T-helper 2 cell (primary cell): ENCODE measurements around the gene BRINP2.

Experiments
- DNase-seq, 5 experiments: peaks; one replicate each; pipeline versions ENCODE4 v3.0.0 to v3.0.0-alpha.2; 2012 to 2022

BRINP2 gene

DNA sequence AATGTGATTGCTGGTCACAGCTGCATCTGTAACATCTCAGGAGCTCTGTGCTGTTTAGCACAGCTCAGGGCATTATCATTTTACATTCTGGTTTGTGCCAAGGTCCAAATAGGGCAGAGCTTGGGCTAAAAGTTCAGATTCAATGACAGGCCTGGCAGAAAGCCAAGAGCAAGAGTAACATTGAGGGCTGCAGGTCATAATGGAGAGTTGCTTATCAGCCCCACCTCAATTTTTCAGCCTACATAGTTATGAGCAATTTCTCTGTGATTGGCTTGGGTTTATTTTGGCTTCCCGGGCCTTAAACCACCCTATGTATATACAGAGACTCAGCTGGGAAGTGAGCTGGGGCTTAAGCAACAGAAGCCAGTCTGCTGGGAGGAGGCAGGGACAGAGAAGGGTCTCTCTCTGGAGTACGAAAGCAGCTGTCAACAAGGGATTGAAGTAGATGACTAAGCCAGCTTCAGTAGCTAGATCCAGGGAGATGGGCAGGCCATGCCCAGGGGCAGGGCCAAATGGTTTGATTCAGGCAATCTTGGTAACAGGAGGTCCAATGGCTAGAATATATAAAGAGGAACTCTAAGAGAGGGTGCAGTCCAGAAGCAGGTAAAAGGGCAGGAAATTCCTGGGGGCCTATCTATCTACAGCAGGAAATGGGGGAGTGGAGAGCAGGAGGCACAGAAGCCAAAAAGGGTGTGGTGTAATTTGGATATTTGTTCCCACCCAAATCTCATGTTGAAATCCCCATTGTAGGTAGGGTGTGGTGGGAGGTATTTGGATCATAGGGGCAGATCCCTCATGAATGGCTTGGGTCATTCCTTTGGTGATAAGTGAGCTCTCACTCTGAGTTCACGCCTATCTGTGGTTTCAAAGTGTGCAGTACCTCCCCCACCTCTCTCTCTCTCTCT lies 49.0 kb downstream of the BRINP2 start:
- DNase-seq: no peak

DNA sequence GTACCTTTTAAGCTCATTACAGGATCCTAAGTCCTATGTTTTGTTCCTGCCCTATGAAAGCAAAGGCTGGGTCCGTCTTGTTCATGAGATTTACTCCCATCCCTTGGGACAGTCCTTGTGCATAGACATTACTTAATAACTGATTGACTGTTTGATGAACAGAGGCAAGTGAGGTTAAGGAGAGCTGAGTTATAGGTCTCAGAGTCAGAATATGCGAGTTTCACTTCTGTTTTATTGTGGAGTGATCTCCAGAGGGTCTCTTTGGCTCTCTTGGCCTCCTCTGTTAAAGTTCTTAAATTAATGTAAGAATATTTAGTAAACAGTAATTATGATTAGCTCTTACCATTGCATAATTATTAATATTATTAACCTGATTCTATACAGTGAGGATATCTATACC lies 52.6 kb downstream of the BRINP2 start:
- DNase-seq: no peak

DNA sequence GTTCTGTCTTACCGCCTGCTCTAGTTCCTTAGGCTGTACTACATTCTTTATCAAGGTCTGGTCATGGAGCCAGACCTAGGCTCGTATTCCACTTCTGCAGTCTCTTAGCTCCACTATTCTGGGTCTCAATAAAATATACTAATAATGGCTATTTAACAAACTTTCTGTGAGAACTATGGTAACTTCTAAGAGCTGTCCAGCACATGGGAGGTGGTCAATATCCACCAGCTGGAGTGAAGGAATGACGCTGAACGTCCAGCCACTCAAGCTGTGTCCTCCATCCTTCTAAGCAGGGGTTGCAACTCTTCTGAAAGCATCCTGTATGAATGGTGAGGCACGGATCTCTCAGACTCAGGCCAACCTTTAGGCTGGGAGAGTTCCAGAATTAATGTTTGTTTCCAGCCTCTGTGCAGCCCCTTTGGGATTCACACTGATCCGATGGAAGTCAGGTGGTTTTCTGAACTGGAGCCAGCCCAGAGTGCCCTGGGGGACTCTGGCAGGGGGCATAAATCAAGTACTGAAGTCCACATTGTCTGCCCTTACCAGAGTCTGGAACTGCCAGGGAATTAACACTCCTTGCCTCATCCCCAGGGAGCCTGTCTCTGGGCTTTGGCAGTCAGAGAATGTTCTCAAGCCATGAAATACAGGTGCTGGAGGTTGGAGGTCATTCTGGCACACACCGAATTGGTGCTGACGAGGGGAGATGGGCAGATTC lies 57.4 kb downstream of the BRINP2 start:
- no peak for DNase-seq

DNA sequence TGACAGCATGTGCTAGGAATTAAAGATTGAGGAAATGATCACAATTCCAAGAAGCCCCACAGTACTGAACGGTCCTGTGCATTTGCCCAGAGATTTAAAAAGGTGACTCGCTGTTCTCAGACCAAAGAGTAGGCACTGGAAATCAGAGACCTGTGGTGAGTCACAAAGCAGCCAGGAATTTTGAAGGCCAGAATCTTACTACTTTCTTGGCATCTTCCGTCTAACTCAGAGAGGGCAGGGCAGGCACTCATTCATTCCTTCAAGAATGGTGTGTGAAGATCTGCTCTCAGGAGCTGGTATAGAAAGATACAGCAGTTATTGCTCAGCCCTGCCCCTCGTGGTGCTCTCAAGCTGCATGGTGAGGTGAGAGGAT lies 57.9 kb downstream of the BRINP2 start:
- no peak for DNase-seq

DNA sequence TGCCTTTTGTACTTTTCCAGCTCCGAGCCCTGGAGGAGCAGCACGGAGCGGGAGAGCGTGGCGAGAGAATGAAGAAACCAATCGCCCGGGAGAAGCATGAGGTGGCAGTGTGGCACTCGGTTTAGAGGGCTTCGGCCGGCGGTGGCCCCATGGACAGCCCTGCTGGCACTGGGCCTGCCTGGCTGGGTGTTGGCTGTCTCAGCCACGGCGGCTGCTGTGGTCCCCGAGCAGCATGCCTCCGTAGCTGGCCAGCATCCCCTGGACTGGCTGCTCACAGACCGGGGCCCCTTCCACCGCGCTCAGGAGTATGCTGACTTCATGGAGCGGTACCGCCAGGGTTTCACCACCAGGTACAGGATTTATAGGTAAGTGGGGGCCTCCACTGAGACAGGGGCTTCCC lies 59.0 kb downstream of the BRINP2 start:
- DNase-seq: no peak

DNA sequence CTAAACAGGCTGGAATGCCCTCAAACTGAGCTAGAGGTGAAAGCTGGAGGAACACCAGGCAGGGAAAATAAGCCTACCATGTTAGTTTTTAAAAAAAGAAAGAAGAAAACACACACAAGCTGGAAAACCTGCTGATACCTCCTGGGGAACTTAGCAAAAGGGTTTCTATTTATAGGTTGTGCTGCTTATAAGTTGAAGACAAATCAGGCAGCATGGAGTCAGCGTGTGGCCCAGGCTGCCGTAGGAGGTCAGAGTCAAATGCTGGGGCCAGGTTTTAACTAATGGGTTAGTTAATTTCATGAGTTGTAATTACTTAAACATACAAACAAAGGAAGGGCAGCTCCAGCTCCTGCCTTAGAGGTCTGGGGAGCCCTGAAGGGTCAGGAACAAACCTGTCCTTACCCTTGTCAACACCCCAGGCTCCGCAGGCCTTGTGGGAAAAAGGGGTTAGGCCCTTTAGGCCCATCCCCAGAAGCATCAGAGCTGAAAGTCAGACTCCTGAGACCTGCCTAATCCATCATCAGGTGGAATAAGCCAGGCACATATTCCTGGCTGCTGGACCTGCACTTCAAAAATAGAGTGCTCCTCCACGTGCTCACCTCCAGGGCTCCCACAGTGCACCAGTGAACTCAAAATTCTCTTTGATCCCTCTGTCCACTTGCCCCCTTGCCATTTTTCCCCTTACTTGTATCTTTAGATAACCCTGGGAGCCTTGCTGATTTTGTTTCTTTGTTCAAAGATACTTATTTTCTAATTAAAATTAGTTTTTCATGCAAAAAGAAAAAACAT lies 59.7 kb downstream of the BRINP2 start:
- no peak for DNase-seq

DNA sequence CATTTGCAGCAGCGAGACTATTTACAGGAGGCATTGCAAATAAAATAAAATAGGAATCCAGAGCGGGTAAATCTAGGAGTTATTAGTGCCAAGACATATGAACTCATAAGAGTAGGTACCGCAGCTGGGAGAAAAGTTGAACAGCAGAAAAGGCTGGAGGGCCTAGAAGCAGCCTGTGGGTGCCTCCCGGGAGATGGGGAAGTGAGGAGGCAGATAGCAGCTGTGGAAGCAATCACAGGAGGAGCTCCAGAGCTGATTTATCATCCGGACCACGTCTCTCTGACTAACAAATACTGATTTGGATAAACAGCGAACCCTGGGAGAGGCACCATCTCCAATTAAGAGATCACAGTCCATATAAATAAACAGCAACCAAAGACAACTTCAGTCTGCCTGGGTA lies 64.6 kb downstream of the BRINP2 start:
- no peak for DNase-seq

DNA sequence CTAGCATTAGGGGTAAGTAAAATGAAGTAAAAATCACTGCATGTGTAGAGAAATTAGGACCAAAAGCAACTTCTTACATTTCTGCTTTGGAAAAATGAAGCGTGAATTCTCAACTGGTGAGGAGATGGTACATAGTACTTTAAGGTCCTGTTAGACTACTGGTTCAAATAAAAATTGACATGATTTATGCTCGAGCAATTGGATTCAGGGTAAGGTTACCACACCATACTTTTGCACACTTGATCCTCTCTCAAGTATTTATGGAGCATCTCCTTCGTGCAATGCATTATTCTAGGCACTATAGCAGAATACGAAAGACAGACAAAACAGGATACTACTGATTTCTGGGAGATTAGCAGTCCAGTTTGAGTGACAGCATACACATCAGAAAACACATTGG lies 66.2 kb downstream of the BRINP2 start:
- DNase-seq: no peak

DNA sequence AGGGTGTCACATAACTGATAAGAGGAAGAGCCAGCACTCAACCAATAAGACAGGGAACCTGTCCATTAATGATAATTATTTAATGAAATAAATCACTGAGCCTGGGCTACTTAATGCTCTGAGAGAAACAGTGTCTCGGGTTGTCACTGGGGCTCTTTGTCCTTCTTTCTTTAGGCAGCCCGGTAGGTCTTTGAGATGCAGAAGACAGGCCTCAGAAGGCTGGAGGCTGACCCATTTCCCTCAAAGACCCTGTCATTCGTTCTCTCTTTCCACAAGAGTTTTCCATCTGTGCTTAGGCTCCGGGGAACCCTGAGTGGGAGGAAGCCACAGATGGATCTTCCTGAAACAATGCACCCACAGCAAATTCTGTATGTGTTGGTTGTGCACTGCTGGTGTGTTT lies 68.2 kb downstream of the BRINP2 start:
- no peak for DNase-seq

DNA sequence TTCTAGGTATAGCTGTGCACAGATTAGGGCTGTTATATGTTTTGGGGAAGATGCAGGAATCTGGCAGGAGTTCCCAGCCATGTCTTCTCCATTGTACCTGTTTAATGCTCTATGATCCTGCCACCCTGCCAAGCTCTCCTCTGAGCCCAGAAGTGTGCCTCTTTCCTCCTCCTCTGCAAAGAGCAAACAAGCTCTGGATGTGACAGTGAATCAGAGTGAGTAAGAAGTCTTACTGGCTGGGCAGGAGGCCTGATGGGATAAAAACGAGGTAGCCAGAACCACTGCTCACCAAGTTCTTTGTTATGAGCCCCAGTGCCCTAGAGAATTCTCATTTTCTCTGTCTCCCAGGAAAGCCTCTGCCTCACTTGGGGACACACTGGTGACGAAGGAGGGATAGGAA lies 69.0 kb downstream of the BRINP2 start:
- no peak for DNase-seq

DNA sequence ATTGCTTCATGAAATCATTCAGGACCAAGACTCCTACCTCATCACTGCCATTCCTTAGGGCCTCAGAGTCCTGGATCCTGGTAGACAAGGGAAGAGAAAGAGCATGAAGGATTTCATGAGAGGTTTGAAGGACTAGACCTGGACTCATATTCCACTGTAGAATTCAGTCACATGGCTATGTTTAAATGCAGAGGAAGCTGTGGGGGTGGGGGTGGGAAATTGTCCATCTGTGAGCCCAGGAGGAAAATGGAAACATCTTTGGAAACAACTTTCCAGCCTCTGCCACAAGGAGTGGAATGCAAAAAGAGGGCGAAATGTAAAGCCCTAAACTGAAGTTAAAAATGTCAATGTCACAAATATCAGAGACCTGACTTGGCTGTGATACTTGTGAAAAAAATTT lies 73.0 kb downstream of the BRINP2 start:
- no peak for DNase-seq

DNA sequence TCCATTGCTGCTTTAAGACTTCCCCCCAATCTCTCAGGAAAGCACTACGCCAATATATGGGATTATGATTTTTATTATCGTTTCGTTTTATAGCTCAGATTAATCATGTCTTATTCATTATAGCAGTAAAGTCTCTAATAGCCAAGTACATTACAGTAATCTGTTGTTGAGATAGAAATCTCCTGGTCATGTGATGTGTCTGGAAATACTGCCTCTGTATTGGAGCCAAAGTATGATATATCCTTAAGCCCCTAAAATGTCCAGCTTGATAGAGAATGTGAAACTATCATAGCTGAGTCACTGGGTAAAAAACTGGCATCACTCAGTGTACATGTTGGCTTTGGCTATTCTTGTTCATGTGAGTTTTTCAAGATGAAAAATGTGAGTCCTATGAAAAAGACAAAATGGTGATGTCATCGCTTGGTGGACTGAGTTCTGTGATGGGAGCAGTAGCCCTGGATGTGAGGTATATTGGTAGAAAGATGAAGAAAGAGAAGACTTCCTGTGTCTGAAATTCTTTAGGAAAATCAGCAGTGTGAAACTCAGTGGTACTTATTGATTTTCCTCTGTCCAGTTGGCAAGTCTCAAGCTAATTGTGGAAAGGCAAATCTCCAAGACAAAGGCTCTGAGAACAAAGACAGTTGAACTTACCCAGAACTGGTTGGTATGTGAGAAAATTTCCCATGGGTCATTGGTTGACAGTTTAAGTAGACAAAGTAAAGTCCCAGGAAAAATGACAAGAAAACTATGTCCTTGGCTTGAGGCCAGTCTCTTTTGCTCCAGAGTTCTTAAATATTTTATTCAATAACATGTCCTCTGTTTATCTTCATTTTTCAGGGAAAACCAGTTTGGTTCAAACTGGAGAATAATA lies 76.2 kb downstream of the BRINP2 start:
- no peak for DNase-seq

DNA sequence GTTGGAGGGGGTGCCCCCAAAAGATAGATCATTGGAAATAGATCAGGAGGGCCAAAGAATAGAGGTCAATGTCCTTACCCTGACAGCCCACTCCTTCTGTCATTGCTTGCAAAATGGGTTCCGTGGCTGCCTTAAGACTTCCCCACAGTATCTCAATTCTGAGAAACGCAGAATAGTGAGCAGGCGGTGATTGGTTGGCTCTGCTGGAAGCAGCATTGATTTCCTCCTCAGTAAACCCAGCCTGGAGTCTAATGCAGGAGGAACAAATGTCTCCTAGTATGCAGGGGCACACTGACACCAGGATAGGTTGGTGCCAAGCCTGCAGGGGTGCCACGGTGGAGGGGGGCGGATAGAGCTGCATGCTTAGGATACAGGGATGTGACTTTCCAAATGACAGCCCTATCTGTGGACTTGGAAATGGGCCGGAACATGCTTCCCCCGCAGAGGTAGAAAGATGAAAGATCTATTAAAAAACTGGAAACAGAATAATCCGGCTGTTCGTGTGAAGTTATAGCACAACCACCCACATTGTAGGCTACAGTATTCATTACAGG lies 76.9 kb downstream of the BRINP2 start:
- no peak for DNase-seq

DNA sequence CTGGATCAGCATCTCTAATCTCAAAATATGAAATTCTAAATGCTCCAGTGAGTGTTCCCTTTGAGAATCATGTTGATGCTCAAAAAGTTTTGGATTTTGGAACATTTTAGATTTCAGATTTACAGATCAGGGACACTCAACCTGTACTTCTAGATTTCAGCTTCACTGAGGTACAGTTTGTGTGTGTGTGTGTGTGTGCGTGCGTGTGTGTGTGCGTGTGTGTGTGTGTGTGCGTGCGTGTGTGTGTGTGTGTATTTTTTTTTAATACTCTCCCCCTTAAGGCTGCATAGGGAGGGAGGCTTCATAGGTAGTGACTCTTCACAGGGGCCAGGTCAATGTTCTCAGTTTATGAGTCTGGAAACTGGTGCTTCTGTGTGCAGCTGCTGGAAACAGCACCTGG lies 77.5 kb downstream of the BRINP2 start:
- DNase-seq: no peak

DNA sequence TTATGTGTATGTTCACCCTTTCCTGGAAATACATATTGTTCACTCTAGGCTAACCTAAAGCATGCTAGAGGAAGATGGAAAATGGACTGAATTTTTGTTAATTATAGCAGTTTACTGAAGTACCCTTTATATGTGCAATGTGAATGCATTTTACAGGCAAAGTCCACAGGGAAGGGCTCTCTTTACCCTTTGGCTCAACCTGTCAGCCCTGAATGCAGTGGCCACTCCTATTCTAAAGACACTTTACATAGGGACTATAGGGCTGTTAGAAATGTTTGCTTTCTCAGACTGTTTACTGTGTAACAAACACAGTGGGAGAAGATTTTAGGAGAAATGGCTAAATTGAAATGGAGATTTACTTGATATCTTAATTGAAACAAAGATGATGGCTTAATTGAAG lies 78.5 kb downstream of the BRINP2 start:
- DNase-seq: no peak

DNA sequence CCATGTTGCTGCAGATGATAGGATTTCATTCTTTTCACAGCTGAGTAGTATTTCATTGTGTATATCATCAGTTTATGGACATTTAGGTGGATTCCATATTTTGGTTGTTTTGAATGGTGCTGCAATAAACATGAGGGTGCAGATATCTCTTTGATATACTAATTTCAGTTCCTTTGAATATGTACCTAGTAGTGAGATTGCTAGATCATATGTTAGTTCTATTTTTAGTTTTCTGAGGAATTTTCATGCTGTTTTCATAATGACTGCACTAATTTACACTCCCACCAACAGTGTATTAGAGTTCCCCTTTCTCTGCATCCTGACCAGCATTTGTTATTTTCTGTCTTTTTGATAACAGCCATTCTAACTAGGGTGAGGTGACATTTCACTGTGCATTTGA lies 82.1 kb downstream of the BRINP2 start:
- DNase-seq: peak in 1 of 5 experiments; percentile 15

DNA sequence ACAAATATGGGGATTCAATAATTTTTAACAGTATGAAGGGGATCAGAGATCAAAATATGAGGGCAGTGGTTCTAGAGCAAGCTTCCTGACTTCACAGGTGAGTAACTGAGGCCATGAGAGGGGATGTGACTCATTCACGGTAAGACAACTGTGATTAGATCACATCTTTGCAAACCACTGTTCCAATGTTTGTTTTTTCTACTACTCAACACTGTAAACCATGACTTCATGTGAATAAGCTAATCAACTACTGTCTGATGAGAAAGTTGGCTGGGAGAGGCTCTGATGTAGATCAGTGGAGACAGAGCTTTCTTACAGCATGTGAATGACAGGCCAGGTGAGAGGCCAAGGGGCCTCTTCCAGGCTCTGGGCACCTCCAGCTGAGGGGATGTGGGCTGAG lies 84.7 kb downstream of the BRINP2 start:
- DNase-seq: peak in 1 of 5 experiments; percentile 61

DNA sequence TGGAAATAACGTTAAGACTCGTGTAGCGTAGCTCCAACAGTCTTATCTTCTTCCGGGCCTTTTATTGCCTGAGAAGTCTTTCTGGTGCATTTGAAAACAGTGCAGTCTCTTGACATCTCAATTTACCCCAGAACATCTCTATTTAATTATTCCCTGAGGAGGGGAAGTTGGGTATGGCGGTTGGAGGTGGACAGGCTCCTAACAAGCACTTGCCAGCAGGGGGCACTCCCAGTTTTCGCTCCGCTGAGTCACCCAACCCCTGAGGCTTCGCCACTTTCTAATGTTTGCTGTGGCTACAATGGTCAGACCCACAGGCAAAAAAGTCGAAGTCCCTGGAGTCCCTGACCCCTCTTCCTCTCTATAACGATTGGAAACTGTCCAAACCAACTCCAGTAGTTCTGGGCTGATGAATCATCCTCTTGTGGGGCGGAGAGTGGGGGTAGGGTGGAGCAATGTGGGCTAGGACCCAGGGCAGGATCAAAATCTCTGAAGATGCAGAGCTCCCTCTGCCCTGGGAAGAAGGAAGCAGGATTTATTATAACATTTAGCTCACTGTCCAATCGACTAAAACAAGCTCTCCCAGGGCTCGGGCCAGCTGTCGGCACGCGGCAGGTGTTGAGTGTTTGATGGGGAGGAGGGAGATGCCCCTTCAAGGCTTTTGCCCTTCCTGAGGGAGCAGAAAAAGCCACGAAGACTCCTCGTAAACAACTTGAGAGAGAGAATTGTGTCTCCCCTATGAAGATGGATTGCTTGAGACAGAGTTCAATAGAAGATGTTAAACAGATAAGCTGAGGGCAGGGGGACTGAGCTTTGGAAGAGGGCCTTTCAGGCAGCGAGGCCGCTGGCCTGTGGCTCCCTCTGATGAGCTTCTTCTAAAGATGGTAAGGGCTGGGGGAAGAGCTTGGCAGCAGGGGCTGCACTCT lies 85.7 kb downstream of the BRINP2 start:
- peak in 1 of 5 experiments; percentile 5 for DNase-seq

DNA sequence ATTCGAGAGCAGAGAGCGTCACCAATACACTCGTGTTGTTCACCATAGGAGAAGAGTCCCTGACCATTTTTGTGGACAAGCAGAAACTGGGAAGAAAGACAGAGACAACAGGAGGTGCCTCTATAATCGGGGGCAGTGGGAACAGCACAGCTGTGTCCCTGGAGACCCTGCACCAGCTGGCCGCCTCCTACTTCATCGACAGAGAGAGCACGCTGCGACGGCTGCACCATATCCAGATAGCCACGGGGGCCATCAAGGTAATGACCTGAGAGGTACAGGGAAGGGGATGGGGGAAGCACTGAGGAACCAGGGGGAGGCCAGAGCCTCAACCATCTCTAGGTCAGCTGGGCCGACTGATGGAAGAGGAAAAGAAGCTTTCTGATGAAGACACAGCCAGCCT lies 86.4 kb downstream of the BRINP2 start:
- no peak for DNase-seq

DNA sequence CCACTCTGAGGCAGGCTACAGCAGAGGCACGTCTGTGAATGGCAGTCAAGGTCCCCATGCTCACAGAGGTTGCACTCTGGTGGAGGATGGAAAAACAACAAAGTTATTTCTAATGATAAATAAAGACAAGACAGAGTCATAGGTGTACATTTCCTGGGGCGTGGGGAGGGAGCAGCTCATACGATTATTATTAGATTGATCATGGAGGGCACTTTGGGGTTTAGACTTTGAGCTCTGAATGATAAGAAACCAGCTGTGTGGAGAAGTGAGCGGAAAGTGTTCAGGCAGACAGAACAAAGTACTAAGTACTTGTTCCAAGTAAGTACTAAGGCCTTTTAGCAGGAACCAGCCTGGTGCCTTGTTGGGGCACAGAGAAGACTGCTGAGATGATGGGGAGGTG lies 86.8 kb downstream of the BRINP2 start:
- DNase-seq: no peak

DNA sequence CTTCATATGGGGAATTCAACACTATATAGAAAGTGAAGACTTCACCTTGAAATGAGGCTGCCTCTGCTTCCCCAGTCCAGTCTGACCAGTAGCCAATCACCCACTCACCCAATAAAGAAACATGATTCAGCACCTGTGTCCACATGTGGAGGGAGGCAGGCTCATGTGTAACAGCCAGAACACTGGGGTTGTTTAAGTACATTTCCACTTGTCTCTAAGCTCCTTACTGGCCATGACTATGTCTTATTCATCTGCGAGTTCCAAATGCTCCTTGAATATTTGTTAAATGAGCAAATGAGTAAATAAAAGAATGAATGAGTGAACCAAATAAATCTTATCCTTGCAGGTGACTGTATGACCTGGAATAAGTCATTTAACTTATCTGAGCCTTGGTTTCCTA lies 100.1 kb downstream of the BRINP2 start:
- DNase-seq: no peak
